SK-N-SH treated with all-trans-retinoic acid at 6 μM for 48 hours (cell line): Measurements from ENCODE around the gene TRPV4.

ENCODE experiments used
- OSR1 ChIP-seq: fragments of 250-450 bp; sonication (Bioruptor Pico); IDR thresholded peaks from 2 replicates; pipeline ENCODE4 v1.8.0; 2022; ENCODE audit warnings: moderate library complexity, mild to moderate bottlenecking, inconsistent platforms
- PATZ1 ChIP-seq: fragments of 250-450 bp; sonication (Bioruptor Pico); IDR thresholded peaks from 2 replicates; pipeline ENCODE4 v1.8.0; 2020; ENCODE audit warnings: mild to moderate bottlenecking, moderate library complexity, borderline replicate concordance
- TSHZ2 ChIP-seq: fragments of 250-450 bp; sonication (Bioruptor Pico); IDR thresholded peaks from 2 replicates; pipeline ENCODE4 v1.5.0; 2020; ENCODE audit warnings: mild to moderate bottlenecking, moderate library complexity
- ZFP3 ChIP-seq: fragments of 250-450 bp; sonication (Bioruptor Pico); IDR thresholded peaks from 2 replicates; pipeline ENCODE4 v1.5.0; 2020; ENCODE audit warnings: mild to moderate bottlenecking, moderate library complexity

- TF ChIP-seq PATZ1 (CRISPR knock-in tag) (no peak), TSHZ2 (CRISPR knock-in tag) (no peak), OSR1 (no peak), ZFP3 (CRISPR knock-in tag) (no peak)
Measured at GRCh38 chr12:109880043-109880931, 47.1 kb upstream of the TRPV4 start, which contains the start of gene GLTP.
